SK-N-MC (cell line): ENCODE data around the gene KBTBD8.

Experiments used
- DNase-seq: peaks from one replicate; pipeline ENCODE4 v3.0.0-alpha.2; 2011; ENCODE audit warnings: low read depth, low spot score
- H3K27ac ChIP-seq: fragments of 200-600 bp; sonication (generic); 2 replicates; pipeline ENCODE4 v1.5.1; 2016; ENCODE audit warnings: mixed run types
- H3K36me3 ChIP-seq: fragments of 200-600 bp; sonication (generic); 2 replicates; pipeline ENCODE4 v1.6.1; 2017; ENCODE audit warnings: antibody characterized with exemption, low read length, mixed read lengths; ENCODE audit not compliant: insufficient read depth
- H3K4me3 ChIP-seq: fragments of 200-600 bp; sonication (generic); 2 replicates; pipeline ENCODE4 v1.5.1; 2016
- H3K9ac ChIP-seq: fragments of 200-600 bp; sonication (generic); 2 replicates; pipeline ENCODE4 v1.8.0; 2017; ENCODE audit warnings: mixed run types, mixed read lengths; ENCODE audit not compliant: insufficient read length
- H3K9me3 ChIP-seq: fragments of 200-600 bp; sonication (generic); 2 replicates; pipeline ENCODE4 v1.6.1; 2017; ENCODE audit warnings: low read depth, mild to moderate bottlenecking, antibody characterized with exemption, low read length, moderate library complexity, mixed read lengths
- EZH2 ChIP-seq: fragments of 200-600 bp; sonication (generic); IDR thresholded peaks from one replicate; pipeline ENCODE4 v1.6.1; 2017; ENCODE audit warnings: antibody characterized with exemption
- FOXP2 ChIP-seq: optimal IDR thresholded peaks from 2 replicates; pipeline ENCODE3; 2011; ENCODE audit warnings: mild to moderate bottlenecking, moderate library complexity; ENCODE audit not compliant: insufficient read depth; ENCODE audit errors: extremely low read length, control extremely low read depth
- POLR2AphosphoS5 ChIP-seq: IDR thresholded peaks from 2 replicates; pipeline ENCODE4 v1.6.1; 2012; ENCODE audit warnings: mild to moderate bottlenecking, low read depth, low read length, borderline replicate concordance

Gene KBTBD8

DNA sequence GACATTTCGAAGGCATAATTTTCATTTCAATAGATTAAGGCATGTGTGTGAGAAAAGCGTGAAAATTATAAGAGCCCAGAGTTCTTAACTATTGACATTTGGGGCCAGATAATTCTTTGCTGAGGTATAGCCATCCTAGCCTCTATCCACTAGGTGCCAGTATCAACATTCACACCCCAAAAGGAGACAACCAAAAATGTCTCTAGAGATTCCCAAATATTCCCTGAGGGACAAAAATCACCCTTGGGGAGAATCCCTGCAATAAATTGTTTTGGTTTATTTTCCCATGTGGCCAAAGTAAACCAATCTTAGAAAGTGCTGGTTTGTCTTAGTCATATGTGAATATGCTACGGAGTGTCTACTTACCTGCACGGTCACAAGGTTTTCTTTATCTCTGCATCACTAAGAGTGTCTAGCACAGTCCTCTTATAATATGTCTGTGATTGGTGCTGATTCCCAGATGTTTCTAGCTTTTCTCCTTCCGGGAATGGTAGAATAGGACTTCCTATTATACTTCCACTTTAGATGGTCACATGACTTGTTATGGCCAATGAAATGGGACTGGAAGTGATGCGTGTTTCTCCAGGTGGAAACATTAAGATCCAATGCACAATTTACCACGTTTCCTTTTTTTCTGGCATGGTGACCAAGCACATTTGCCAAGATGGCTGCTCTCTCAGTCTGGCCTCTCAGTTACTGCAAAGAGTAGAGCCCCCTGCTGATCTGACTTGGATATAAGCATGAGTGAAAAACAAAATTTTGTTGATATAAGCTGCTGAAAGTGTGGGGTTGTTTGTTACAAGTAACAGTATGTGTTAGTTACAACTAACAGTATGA, 8.0 kb upstream of the KBTBD8 start:
- no peak overlapping the region for H3K27ac ChIP-seq
- DNase-seq, result no peak
- H3K36me3 ChIP-seq, result no peaks in the 10 kb centered on the region
- H3K9ac ChIP-seq, result no peak overlapping the region
- TF ChIP-seq FOXP2 (no peak), POLR2AphosphoS5 (no peak), EZH2 (no peak)
- no peak overlapping the region for H3K4me3 ChIP-seq
- no peaks in the 10 kb centered on the region for H3K9me3 ChIP-seq

GRCh38 chr3:66991459-66991858, 6.6 kb upstream of the KBTBD8 start:
- H3K9me3 ChIP-seq, result no peaks in the 10 kb centered on the region
- DNase-seq, result no peak
- H3K27ac ChIP-seq, result no peak overlapping the region
- TF ChIP-seq POLR2AphosphoS5 (no peak), EZH2 (no peak), FOXP2 (no peak)
- no peak overlapping the region for H3K9ac ChIP-seq
- H3K4me3 ChIP-seq, result no peak overlapping the region
- H3K36me3 ChIP-seq, result no peaks in the 10 kb centered on the region

DNA sequence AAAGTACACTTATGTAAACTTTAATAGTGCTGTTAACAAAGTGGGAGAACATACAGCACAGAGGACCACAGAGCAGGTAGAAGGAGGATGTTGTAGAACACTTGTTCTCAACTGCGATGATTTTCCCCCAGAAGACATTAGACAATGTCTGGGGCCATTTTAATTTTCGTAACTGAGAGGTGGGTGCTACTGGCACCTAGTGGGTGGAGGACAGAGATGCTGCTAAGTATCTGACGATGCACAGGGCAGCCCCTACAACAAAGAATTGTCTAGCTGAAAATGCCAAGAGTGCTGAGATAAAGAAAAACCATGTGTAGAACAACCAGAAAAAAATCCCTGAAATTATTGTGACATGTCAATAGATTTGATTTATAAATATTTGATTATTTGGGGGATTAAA, 5.0 kb upstream of the KBTBD8 start:
- DNase-seq, result no peak
- TF ChIP-seq FOXP2, result no peak
- TF ChIP-seq EZH2, result no peak
- no peak for TF ChIP-seq POLR2AphosphoS5
- Histone ChIP-seq H3K4me3 (no peak overlapping the region), H3K27ac (no peak overlapping the region), H3K36me3 (no peaks in the 10 kb centered on the region), H3K9ac (no peak overlapping the region), H3K9me3 (no peaks in the 10 kb centered on the region)

- H3K9me3 ChIP-seq, result no peaks in the 10 kb centered on the region
- no peaks in the 10 kb centered on the region for H3K36me3 ChIP-seq
- H3K27ac ChIP-seq, result no peak overlapping the region
- no peak for DNase-seq
- TF ChIP-seq FOXP2, result no peak
- TF ChIP-seq POLR2AphosphoS5, result no peak
- TF ChIP-seq EZH2, result no peak
- H3K4me3 ChIP-seq, result no peak overlapping the region
- H3K9ac ChIP-seq, result no peak overlapping the region
Observed at GRCh38 chr3:66994588-66994987, 3.5 kb upstream of the KBTBD8 start.

GRCh38 chr3:66996696-66997095, 1.4 kb upstream of the KBTBD8 start:
- Histone ChIP-seq H3K36me3 (no peaks in the 10 kb centered on the region), H3K9me3 (no peaks in the 10 kb centered on the region), H3K9ac (no peak overlapping the region), H3K4me3 (no peak overlapping the region), H3K27ac (no peak overlapping the region)
- no peak for TF ChIP-seq EZH2
- TF ChIP-seq FOXP2, result no peak
- TF ChIP-seq POLR2AphosphoS5, result no peak
- DNase-seq, result no peak

GRCh38 chr3:66997560-66998112, 471 bp upstream of the KBTBD8 start:
- H3K9ac ChIP-seq, result no peak overlapping the region
- TF ChIP-seq EZH2, result no peak
- TF ChIP-seq FOXP2, result no peak
- TF ChIP-seq POLR2AphosphoS5, result no peak
- H3K36me3 ChIP-seq, result no peaks in the 10 kb centered on the region
- DNase-seq, result no peak
- peak overlapping the region; percentile 69 for H3K4me3 ChIP-seq
- no peaks in the 10 kb centered on the region for H3K9me3 ChIP-seq
- no peak overlapping the region for H3K27ac ChIP-seq

DNA sequence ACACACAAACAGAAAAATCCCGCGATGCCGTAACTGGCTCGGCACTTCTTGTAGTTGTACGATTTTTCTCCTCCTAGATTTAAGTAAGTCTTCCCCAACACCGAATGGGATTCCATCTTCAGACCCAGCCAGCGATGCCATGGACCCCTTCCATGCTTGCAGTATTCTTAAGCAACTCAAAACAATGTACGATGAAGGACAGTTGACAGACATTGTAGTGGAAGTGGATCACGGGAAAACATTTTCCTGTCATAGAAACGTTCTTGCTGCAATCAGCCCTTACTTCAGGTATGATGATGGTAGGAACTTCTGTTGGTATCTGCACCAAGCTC, 763 bp downstream of the KBTBD8 start:
- Histone ChIP-seq H3K27ac (no peak overlapping the region), H3K4me3 (peak overlapping the region; percentile 83), H3K36me3 (no peaks in the 10 kb centered on the region; the same call in 1 of the 2 replicates), H3K9ac (peak overlapping the region; percentile 45), H3K9me3 (no peaks in the 10 kb centered on the region)
- TF ChIP-seq EZH2 (no peak), POLR2AphosphoS5 (no peak), FOXP2 (no peak)
- DNase-seq, result no peak

- TF ChIP-seq EZH2 (no peak), POLR2AphosphoS5 (no peak)
- Histone ChIP-seq H3K27ac (no peak overlapping the region), H3K9ac (no peak overlapping the region), H3K4me3 (no peak overlapping the region), H3K9me3 (no peaks in the 10 kb centered on the region), H3K36me3 (no peaks in the 10 kb centered on the region; the same call in 1 of the 2 replicates)
- no peak for DNase-seq
Observed at GRCh38 chr3:67000009-67000408, 1.9 kb downstream of the KBTBD8 start.

- no peak for DNase-seq
- no peaks in the 10 kb centered on the region for H3K9me3 ChIP-seq
- H3K4me3 ChIP-seq, result no peak overlapping the region
- no peak overlapping the region for H3K9ac ChIP-seq
- H3K27ac ChIP-seq, result no peak overlapping the region
- TF ChIP-seq FOXP2 (no peak), EZH2 (no peak)
- H3K36me3 ChIP-seq, result no peaks in the 10 kb centered on the region; the same call in 1 of the 2 replicates
Observed at GRCh38 chr3:67001086-67001861, 3.2 kb downstream of the KBTBD8 start.
